GM18505 (cell line): Measurements from ENCODE around the gene DNAH7.

Experiments
- ATAC-seq: cut with Tn5 transposase; IDR thresholded peaks from one replicate; pipeline ENCODE4 v1.9.1; 2021; ENCODE audit not compliant: unreplicated experiment
- POLR2A ChIP-seq: IDR thresholded peaks from 4 replicates; pipeline ENCODE4 v1.6.1; 2011; ENCODE audit warnings: borderline replicate concordance; ENCODE audit not compliant: insufficient read depth, insufficient read length; ENCODE audit errors: extremely low read depth

Gene DNAH7

GRCh38 chr2:195815083-195815482, 253.6 kb downstream of the DNAH7 start:
- no peak for TF ChIP-seq POLR2A
- no peak for ATAC-seq

GRCh38 chr2:195813421-195813820, 255.2 kb downstream of the DNAH7 start:
- TF ChIP-seq POLR2A: no peak
- no peak for ATAC-seq

- no peak for ATAC-seq
- no peak for TF ChIP-seq POLR2A
These were observed 258.1 kb downstream of the DNAH7 start for GRCh38 chr2:195810340-195811098.

GRCh38 chr2:195808189-195808588, 260.4 kb downstream of the DNAH7 start:
- no peak for TF ChIP-seq POLR2A
- ATAC-seq: no peak

GRCh38 chr2:195805283-195805976, 263.2 kb downstream of the DNAH7 start:
- TF ChIP-seq POLR2A: no peak

GRCh38 chr2:195795879-195796278, 272.8 kb downstream of the DNAH7 start:
- no peak for ATAC-seq
- TF ChIP-seq POLR2A: no peak

More at GRCh38 chr2:195805283-195805976, 263.2 kb downstream of the DNAH7 start:
- no peak for ATAC-seq

GRCh38 chr2:195793881-195794280, 274.8 kb downstream of the DNAH7 start:
- no peak for ATAC-seq
- TF ChIP-seq POLR2A: no peak

GRCh38 chr2:195782156-195782555, 286.5 kb downstream of the DNAH7 start:
- ATAC-seq: no peak

GRCh38 chr2:195779491-195779890, 289.1 kb downstream of the DNAH7 start:
- TF ChIP-seq POLR2A: no peak
- ATAC-seq: no peak

More at GRCh38 chr2:195782156-195782555, 286.5 kb downstream of the DNAH7 start:
- no peak for TF ChIP-seq POLR2A

GRCh38 chr2:195769975-195770374, 298.7 kb downstream of the DNAH7 start:
- no peak for ATAC-seq
- no peak for TF ChIP-seq POLR2A

- TF ChIP-seq POLR2A: no peak
- ATAC-seq: no peak
These were observed 300.2 kb downstream of the DNAH7 start for GRCh38 chr2:195768431-195768830.

GRCh38 chr2:195766691-195767090, 301.9 kb downstream of the DNAH7 start:
- no peak for ATAC-seq
- TF ChIP-seq POLR2A: no peak

GRCh38 chr2:195763866-195764265, 304.8 kb downstream of the DNAH7 start:
- no peak for ATAC-seq
- TF ChIP-seq POLR2A: no peak

- no peak for TF ChIP-seq POLR2A
- no peak for ATAC-seq
These were observed 308.8 kb downstream of the DNAH7 start for GRCh38 chr2:195759877-195760276.
